Endothelial cell of umbilical vein (primary cell): Measurements from ENCODE around the gene VAV2. TPM values are rescaled to one million over a fixed set of nuclear protein-coding genes. Genes with fewer than 3 reads are reported as not detected.

Source experiments
- BruUV-seq: library from RNA; stranded (reverse); fragments of 400-500 nt; replicated peaks from 2 replicates; lab custom pipeline; 2021; lab: Mats Ljungman, UMichigan
- CTCF ChIA-PET: fragments of 300-600, 350-600 bp; sonication (Branson Sonifier 250); formaldehyde crosslinking; loops from one replicate; lab custom pipeline; 2021; ENCODE audit warnings: antibody characterized with exemption, inconsistent platforms; lab: Charles Lee
- POLR2A ChIA-PET: fragments of 300-600, 350-600 bp; sonication (Branson Sonifier 250); formaldehyde crosslinking; loops from one replicate; lab custom pipeline; 2021; ENCODE audit warnings: antibody characterized with exemption, inconsistent platforms; lab: Charles Lee
- DNase-seq: peaks from one replicate; pipeline ENCODE4 v3.0.0-alpha.2; 2011; ENCODE audit warnings: low read depth, low spot score
- FAIRE-seq: peaks from 2 replicates; lab custom pipeline; 2011; peaks lifted over from hg19 to GRCh38; lab: Jason Lieb, UNC
- H2AFZ ChIP-seq: 2 replicates; pipeline ENCODE4 v1.6.0; 2012; ENCODE audit warnings: low read depth, low read length, control low read depth, inconsistent platforms
- H3K27ac ChIP-seq: 2 replicates; pipeline ENCODE4 v1.5.1; 2011; ENCODE audit warnings: low read depth, mild to moderate bottlenecking, control low read depth, low read length, moderate library complexity; ENCODE audit not compliant: insufficient read depth
- H3K27me3 ChIP-seq, 2 experiments: 2 replicates each; pipeline versions ENCODE4 v1.6.0 to v1.6.1; 2011; ENCODE audit warnings: low read length in 2 of 2, mixed read lengths in 1 of 2; ENCODE audit not compliant: control insufficient read depth in 2 of 2, insufficient read depth in 2 of 2
- H3K36me3 ChIP-seq, 2 experiments: 2 replicates in 1 of 2; 3 replicates in 1 of 2; pipeline ENCODE4 v1.5.1; 2011; ENCODE audit warnings: low read length in 2 of 2, mild to moderate bottlenecking in 1 of 2, moderate library complexity in 1 of 2; ENCODE audit not compliant: control insufficient read depth in 2 of 2, insufficient read depth in 2 of 2; ENCODE audit errors: extremely low read depth in 1 of 2
- H3K4me1 ChIP-seq: 3 replicates; pipeline ENCODE4 v1.5.1; 2011; ENCODE audit warnings: mild to moderate bottlenecking, low read length; ENCODE audit not compliant: control insufficient read depth, insufficient read depth; ENCODE audit errors: extremely low read depth
- H3K4me2 ChIP-seq: 2 replicates; pipeline ENCODE4 v1.6.1; 2011; ENCODE audit warnings: low read length, control low read depth, mixed read lengths; ENCODE audit not compliant: insufficient read depth
- H3K4me3 ChIP-seq, 3 experiments: fragments of 200-600 bp in 1 of 3; sonication (generic), shearing (Covaris generic) in 1 of 3; replicated peaks in 1 of 3; 2 replicates each; pipeline ENCODE4 v1.5.1; 2011 to 2016; ENCODE audit warnings: control low read depth in 3 of 3, low read length in 3 of 3, mild to moderate bottlenecking in 2 of 3, inconsistent platforms in 1 of 3, low read depth in 1 of 3, moderate library complexity in 1 of 3; ENCODE audit not compliant: insufficient read depth in 1 of 3
- H3K79me2 ChIP-seq: 2 replicates; pipeline ENCODE4 v1.6.0; 2012; ENCODE audit warnings: low read length, inconsistent platforms; ENCODE audit not compliant: control insufficient read depth, insufficient read depth
- H3K9ac ChIP-seq: replicated peaks from 2 replicates; pipeline ENCODE3; 2011; ENCODE audit warnings: low read length, control low read depth; ENCODE audit not compliant: insufficient read depth; ENCODE audit errors: extremely low read depth
- H3K9me1 ChIP-seq: replicated peaks from 3 replicates; pipeline ENCODE4 v1.6.0; 2011; ENCODE audit warnings: mild to moderate bottlenecking, low read length; ENCODE audit not compliant: control insufficient read depth, insufficient read depth; ENCODE audit errors: extremely low read depth
- H3K9me3 ChIP-seq: replicated peaks from 2 replicates; pipeline ENCODE4 v1.5.1; 2012; ENCODE audit warnings: low read length, inconsistent platforms; ENCODE audit not compliant: control insufficient read depth, insufficient read depth
- H4K20me1 ChIP-seq: replicated peaks from 2 replicates; pipeline ENCODE3; 2011; ENCODE audit warnings: mild to moderate bottlenecking, low read length; ENCODE audit not compliant: control insufficient read depth, insufficient read depth; ENCODE audit errors: extremely low read depth
- CTCF ChIP-seq, 2 donors: IDR thresholded peaks; 1 replicate in 1 of 2; 2 replicates in 1 of 2; pipeline ENCODE4 v1.5.1; 2011; ENCODE audit warnings: low read length in 2 of 2, mild to moderate bottlenecking in 2 of 2, moderate library complexity in 2 of 2, control low read depth in 1 of 2, inconsistent platforms in 1 of 2, low read depth in 1 of 2; ENCODE audit not compliant: insufficient read depth in 1 of 2; ENCODE audit errors: extremely low read depth in 1 of 2
- EZH2 ChIP-seq: IDR thresholded peaks from 2 replicates; pipeline ENCODE4 v1.6.1; 2012; ENCODE audit warnings: borderline replicate concordance, low read depth, mild to moderate bottlenecking, moderate library complexity, low read length, inconsistent platforms; ENCODE audit not compliant: severe bottlenecking
- GATA2 ChIP-seq: IDR thresholded peaks from 2 replicates; pipeline ENCODE4 v1.7.0; 2011; ENCODE audit warnings: low read depth, mild to moderate bottlenecking, moderate library complexity, mixed read lengths, low read length; ENCODE audit not compliant: insufficient read length, insufficient read depth
- JUN ChIP-seq: IDR thresholded peaks from 2 replicates; pipeline ENCODE4 v1.6.1; 2011; ENCODE audit warnings: borderline replicate concordance, low read depth; ENCODE audit not compliant: insufficient read length, insufficient read depth
- POLR2A ChIP-seq: IDR thresholded peaks from 2 replicates; pipeline ENCODE4 v1.6.1; 2012; ENCODE audit warnings: low read depth, mild to moderate bottlenecking, control low read depth, low read length
- POLR2AphosphoS5 ChIP-seq: IDR thresholded peaks from 2 replicates; pipeline ENCODE4 v1.6.1; 2012; ENCODE audit warnings: low read depth, mild to moderate bottlenecking, control low read depth, low read length, moderate library complexity; ENCODE audit not compliant: insufficient read depth
- dilution Hi-C: fragments of 300-500 bp; cut with MboI; formaldehyde crosslinking; loops from one replicate; pipeline ENCODE4 v1.15.0; 2019; ENCODE audit warnings: low sequenced_read_pairs; ENCODE audit not compliant: extremely low pct_ligation_motif_present
- intact Hi-C: fragments of 100-400 bp; cut with micrococcal nuclease; formaldehyde crosslinking; loops from one replicate; pipeline ENCODE4 v1.10.0; 2022
- polyA plus RNA-seq, 4 experiments: library from polyadenylated mRNA; depleted of rRNA in 3 of 4; stranded (reverse) in 3 of 4; unstranded in 1 of 4; fragments of >200 nt; gene quantifications; 2 replicates each; pipeline versions ENCODE4 v1.2.1 to v1.2.3, GENCODE V29; 2011 to 2012; ENCODE audit warnings: missing spikeins in 1 of 4
- total RNA-seq: library from RNA; stranded (reverse); gene quantifications from 2 replicates; pipeline ENCODE4 v1.2.3, GENCODE V29; 2021
- TF ChIP-seq, protein P1 (sequence below): IDR thresholded peaks from 2 replicates; pipeline ENCODE4 v1.6.1; 2011; ENCODE audit not compliant: insufficient read depth, insufficient read length

The VAV2 gene
- total and polyA plus RNA-seq, 2 donors (not counting 3 experiments of a cell fraction or from before 2014, with no cell fraction given): 10.6 to 30.6 TPM

DNA sequence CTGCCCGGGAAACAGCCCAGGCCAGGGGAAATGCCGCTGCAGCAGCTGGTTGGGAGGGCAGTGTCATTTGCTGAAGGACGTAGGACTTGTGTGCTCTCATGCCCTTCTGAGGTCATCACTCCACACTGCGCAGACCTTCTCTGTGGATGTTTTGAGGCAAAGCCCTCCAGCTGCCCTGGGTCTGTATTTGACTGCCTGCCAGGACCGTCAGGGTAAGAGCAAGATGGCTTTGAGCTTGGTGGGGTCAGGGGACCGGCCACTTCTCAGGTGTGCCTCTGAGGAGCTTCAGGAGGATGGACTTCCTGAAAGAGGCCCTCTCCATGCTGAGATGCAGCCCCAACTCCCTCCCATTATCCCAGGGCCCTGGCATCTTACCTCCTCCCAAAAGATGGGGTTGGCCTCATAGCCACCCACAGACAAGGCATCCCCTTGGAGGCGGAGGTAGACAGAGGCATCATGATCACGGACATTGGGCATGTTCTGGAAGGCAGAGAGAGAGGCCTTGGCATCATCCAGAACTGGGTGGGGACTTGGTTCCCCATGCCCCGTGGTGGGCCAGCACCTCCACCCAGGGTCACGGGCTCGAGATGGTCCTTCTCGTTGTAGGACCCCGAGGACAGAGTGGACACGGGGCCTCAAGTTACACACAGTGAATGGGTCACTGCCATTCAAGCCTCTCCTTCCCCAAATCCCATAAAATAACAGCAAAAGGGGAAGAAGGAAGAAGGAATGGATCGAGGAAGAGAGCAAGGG is 273.4 kb downstream of the VAV2 start:
- TF ChIP-seq POLR2A (no peak), EZH2 (no peak), POLR2AphosphoS5 (no peak), CTCF (IDR thresholded peaks at IDR 0.05; ENCODE audit: extremely low read depth in 1 of 2, insufficient read depth in 1 of 2, low read depth in 1 of 2, low read length in 2 of 2) (no peak), GATA2 (no peak), JUN (no peak)
- TF ChIP-seq, protein P1, sequence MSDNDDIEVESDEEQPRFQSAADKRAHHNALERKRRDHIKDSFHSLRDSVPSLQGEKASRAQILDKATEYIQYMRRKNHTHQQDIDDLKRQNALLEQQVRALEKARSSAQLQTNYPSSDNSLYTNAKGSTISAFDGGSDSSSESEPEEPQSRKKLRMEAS: no peak
- Histone ChIP-seq H3K4me3 (no peak overlapping the region), H3K79me2 (no peaks in the 10 kb centered on the region), H3K9me1 (no peaks in the 10 kb centered on the region), H2AFZ (no peak overlapping the region), H3K27ac (no peak overlapping the region), H3K4me2 (no peak overlapping the region), H3K27me3 (no peaks in the 10 kb centered on the region), H4K20me1 (no peaks in the 10 kb centered on the region), H3K36me3 (no peaks in the 10 kb centered on the region), H3K9ac (no peak overlapping the region), H3K9me3 (no peaks in the 10 kb centered on the region), H3K4me1 (no peaks in the 10 kb centered on the region)
- no TSS peak for BruUV-seq
- POLR2A ChIA-PET: no interaction called here
- FAIRE-seq (no peak), DNase-seq (no peak)
- intact Hi-C loops (no loop called here), dilution Hi-C loops (no loop called here)
- CTCF ChIA-PET: no interaction called here
